NCI-H1694 (cell line): ENCODE data around the gene SOD3.

Experiments used
- DNase-seq: peaks from one replicate; lab custom pipeline; 2025; lab: John Stamatoyannopoulos, UW

SOD3 gene

DNA sequence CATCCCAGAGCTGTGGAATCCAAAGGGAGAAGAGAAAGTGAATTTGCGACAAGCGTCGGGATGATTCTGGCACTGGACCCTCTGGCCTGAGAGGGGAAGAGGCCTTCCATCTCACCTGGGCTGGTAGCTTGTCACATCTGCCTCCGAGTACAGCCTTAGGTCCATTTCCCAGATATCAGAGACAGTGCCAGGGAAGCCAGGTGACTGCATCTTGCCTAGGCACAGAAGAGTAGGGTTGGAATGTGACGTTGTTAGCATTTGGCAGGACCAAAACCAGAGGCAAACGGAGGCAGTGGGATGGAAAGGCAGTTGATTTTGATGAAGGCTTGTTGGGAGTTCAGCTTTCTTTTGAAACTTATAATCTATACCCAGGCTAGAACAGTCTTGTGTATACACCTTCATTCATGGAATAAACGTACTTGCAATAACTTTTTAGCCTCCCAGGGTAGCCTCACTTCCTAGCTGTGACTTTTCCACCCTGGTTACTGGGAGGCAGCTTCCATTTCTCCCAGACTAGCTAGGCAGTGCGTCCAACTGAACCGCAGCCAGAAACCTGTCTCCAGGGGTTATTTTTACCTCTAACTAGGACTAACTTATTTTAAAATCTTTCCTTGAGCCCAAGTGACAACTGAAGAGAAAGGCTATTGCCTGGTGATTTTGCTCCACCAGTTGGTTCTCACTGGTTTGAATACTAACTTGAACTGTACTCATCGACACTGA is 5.9 kb downstream of the SOD3 start:
- no peak for DNase-seq

DNA sequence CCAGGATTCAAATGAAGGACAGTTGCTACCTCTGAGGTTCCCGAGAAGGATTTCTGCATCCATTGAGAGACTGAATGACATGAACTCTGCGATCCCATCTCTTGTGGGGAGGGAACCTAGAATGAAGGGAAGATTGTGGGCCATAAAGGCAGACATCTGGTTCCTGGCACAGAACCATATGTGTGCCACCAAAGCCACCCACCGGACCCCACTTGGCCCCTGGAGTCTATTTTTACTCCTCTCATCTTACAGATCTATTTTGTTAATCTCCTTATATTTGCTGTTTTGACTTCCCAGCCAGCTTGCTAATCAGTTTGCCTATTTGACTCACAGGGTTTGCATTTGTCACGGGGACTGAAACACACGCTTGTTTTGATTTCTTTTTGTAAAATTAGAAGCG is 7.3 kb downstream of the SOD3 start:
- DNase-seq: no peak

DNA sequence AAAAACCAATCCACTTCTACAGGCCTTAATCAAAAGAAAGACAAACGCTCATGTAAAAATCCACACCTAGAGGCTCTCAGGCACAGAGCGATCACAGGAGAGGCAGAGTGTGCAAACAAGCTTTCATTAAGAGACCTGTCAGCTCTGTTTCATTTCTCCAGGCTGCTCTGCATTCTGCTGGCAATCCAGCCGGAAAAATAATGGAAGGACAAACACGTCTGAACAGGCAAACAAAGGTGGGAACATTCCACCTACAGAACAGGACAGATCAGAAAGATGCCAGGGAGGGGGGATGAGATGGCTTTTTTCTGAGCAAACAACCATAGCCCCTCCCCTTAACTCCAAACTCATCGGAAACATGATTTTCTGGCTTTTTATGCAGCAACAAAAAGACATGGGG is 9.7 kb downstream of the SOD3 start:
- DNase-seq: no peak

DNA sequence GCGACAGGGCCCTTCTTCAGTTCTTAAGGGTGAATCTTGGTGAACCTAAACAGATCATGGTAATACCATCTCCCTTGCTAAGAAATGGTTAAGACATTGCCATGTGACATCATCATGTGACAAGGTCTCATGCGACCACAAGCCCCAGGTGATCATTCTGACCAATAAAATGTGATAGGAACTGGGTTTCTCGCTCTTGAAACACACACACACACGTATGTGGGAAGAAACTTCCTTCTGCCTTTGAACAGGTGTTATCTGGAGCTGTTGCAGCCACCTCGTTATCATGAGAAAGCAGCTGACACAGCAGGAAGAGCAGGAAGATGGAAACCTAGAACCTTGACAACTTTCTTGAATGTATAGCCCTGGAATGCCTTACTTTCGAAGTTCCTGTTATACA is 10.2 kb downstream of the SOD3 start:
- DNase-seq: no peak

DNA sequence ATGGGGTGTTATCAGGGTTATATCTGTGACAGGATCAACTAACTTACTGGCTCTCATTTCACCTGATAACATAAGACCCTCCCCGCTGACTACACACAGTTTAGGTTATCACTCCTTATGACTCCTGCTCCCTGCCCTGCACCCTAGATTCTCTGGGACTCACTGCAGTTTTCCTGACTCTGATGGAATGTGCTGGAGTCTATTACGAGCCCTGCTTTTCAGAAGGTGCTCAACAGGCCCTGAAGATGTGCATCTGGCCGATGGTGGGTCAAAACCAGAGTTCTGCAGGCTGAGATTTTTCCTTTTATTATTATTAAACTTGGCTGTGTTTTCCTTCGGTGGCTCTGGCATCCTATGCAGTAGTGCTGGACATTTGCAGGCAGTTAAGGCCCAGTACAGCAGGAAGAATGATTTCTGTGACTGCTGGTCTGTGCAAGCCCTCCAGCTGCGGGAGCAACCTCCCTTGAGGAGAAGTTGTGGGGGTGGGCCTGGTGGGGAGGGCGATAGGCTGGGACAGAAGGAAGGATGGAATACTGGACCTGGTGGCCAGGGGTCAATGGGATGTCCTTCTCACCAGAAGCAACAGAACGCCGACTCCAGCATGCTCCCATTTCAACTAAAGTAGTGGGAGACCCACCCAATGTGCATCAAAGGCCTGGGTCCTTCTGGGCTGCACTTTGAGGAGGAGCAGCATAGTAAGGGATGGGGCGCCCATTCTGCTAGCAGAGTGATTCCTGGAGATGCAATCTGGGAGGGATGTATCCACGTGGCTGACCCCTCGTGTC is 11.0 kb downstream of the SOD3 start:
- no peak for DNase-seq

DNA sequence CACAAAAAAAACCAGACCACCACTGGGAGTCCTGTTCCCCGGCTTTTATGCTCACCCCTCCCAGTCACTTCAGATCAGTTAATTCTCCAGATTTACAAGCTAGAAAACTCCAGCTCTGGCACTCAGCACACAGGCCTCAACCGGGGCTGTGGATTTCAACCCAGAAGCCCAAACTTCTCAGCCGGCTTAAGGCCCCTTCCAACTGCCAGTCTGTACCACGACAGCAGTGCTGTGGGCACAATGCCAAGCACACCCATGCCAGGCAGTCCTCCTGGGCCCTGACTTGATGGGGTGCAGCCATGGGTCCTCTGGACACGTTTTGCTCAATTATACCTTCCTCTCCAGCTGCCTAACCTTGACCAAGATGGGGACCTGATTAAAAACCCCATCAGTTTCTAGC is 12.2 kb downstream of the SOD3 start:
- no peak for DNase-seq

DNA sequence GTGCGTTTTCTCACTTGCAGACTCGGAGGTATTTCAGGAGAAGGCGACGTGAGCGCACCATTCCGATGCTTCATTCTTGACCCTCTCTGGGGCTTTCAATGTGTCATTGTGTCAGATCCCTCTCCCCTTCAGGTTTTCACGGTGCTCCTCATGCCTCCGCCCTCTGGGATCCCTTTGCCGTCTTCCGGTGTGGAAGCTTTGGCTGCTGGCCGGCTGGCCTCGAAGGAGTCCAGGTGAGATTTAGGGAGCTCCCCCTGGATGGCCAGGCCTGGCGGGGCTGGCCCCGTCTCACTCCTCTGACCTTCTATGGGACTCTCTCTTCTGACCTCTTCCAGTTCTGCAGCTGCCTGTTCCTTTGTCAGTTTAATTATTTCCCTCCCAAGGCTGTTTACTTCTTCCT is 12.9 kb downstream of the SOD3 start:
- no peak for DNase-seq

DNA sequence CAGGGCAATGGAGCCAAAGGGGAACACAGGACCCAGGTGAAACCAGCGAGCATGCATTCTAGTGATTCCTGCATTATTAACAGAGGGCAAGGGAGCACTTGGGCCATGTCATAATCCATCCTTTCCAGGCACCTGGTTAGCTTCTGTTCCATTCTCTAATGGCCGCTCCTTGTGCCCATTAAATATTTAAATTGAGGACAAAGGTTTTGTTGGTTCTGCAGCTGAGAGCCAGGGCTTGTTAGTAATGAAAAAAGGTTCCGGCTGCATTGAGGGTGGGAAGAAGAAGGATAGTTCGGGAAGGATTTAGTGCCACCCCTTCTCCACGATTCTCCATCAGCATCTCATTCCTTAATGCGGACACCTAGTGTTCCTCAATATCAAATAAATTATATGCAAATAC is 13.6 kb downstream of the SOD3 start:
- no peak for DNase-seq

DNA sequence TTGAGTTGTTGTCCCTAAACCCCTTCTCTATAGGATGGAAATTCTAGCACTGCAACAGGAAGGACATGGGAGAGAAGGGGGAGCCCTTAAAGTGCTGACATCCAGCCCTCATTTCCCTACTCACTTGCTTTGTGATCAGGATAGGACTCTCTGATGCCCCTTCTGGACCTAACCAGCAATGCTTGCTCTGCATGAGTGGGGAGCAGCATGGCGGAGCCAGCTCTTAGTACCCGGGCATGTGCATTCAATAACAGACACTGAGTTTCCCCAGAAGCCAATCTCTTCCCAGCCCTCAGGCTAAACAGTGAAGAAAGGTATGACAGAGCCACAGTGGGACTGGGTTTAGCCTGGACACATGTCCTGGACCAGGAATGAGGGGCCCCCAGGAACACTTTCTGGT is 14.0 kb downstream of the SOD3 start:
- no peak for DNase-seq

DNA sequence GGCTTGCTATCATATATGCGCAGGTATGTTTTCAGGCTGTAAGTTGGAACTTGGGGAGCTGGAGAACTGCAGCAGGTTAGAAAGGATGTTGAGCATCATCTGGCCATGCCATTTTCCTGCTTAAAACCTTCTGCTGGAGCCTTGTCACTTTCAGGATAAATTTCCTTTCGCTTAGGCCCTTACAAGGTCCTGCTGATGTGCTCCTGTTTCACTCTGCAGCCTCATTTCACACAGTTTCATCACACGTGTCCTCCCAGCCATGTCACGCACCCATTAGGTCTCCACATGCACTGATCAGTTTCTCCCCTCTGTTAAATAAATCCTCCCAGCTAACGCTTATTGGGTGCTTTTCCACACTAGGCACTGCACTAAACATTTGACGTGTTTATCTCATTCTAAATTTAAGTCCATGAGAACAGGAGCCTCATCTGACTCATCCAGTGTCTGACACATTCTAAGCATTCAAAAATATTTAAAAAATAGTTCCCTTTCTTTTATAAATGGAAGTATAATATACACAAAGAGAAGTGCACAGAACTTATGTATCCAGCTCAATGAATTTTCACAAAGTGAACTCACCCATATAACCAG is 14.5 kb downstream of the SOD3 start:
- no peak for DNase-seq

DNA sequence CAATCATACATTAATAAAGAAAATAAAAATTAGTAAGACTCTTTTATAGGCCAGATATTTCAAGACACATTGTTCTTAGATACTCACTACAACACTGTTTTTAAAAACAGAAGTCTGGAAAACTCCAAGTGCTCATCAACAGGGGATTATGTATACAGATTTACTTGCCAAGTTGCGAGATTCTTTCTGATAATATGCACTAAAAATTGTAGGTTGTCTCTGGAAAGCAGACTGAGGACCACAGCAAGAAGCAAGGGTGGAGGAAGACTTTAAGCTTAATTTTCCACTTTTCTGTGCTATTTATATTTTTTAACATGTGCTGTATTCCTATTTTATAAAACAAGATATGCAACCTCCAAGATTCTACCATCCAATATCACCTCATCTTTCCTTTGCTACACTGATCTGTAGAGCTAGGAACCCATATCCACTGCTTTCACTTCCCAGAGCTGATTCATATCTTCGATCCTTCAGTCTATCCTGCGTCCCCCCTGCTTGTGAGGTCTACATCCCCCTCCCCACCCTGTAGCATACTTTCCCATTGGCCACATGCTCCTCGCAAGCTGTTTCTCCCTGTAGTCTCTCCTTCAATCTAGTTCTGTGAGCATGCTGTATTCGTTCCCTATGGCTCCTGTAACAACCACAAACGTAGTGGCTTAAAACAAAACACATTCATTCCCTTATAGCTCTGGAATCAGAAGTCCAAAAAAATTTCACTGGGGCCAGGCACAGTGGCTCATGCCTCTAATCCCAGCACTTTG is 15.7 kb downstream of the SOD3 start:
- no peak for DNase-seq

DNA sequence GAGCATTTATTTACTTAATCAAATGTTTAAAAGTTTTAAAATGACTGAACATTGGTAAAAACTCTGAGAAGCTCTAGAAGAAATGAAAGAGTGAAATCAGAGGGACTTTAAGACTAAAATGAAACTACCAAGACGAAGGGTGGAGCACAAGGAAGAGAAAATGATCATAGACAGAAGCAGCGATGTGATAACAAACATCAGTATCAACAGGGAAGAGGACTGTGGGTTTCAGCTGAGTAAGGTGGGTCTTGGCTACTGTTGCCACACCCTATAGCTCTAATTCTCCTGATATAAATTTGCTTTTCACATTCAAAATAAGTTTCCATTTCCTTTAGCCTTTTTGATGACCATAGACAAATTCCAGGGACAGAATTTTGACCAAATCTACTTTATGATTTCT is 18.4 kb downstream of the SOD3 start:
- no peak for DNase-seq

DNA sequence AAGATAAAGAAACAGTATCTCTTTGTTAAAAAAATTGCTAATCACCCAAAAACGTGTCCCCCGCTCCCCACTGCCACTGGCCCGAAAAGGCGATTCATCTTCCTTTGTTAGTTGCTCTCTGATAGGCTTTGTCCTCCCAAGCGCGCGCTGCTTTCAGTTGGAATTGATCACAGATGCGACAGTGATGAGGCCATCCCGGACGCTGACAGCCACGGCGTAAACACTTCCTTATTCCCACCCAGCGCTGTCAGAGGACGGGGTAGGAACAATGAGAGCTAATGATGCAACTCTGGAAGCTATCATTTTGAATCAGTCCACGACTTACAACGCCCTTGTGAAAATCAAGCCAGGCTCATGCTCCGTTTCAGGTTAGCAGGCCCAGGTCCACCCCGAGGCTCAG is 21.4 kb downstream of the SOD3 start:
- DNase-seq: no peak

DNA sequence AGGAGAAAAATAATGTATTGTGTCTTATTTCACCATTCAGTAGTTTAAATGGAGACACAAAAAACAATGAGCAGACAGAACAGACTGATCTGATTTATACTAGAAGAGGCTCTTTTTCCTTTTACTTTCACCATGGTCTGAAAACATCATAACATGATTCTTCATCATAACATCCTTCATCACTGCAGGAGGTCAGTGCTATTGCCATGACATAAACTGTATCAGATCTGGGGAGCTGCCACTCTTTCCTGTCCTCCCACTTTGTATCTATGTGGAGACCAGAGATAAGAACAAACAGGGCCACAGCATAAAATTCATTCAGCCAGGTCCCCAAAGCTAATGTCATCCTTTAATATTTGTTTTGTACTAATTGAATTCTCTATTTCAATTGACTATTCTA is 25.2 kb downstream of the SOD3 start:
- no peak for DNase-seq

DNA sequence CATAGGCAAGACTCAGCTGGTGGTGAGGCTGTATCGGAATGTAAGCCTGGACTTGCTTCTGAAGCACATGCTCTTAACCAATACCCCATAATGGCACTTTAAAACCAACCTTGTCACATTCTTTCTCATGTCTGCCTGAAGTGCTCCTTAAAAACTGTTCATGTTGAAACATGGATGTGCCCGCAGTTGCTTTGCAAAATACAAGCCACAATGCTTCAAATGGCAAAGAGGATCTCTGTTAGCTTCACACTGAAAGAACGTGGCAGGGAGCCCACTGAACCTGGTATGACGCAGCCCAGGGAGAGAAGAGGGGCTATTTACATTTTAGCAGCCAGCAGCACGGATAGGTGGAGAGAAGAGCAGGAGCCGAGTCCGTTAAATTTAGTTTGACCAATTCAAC is 29.3 kb downstream of the SOD3 start:
- no peak for DNase-seq

DNA sequence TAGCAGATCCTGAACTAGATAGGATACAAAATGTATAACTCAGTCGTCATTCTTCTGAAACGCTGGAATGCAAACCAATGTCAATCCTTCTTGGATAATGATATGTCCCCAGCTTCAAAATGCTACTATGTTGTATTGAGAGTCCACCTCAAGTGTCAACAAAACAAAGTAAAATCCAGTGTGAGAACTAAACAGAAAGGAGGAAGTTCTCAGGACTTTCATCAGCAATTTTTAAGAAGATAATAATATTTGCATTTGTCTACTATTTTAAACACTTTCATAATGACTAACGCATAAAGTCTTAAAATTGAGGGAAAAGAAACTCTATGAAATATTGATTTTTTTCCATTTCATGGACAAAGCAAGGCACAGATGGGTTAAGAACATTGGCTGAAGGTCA is 36.3 kb downstream of the SOD3 start:
- DNase-seq: no peak

DNA sequence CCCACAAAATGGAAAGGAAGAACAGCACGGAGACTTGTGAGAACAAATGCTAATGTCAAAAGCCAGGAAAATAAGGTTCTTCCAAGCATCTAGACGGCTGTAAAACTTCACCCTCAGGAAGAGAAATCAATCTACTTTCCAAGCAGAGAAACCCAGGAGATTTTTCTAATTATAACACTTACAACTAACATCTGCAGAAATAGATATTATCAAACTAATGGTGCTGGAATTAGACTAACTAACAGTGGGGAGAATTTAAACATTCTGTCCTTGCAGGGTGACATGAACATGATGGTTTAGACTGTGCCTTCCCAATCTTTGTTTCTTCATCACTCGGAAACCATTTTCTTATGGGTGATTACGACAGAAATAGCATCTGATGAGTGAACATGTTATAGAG is 40.3 kb downstream of the SOD3 start:
- no peak for DNase-seq

DNA sequence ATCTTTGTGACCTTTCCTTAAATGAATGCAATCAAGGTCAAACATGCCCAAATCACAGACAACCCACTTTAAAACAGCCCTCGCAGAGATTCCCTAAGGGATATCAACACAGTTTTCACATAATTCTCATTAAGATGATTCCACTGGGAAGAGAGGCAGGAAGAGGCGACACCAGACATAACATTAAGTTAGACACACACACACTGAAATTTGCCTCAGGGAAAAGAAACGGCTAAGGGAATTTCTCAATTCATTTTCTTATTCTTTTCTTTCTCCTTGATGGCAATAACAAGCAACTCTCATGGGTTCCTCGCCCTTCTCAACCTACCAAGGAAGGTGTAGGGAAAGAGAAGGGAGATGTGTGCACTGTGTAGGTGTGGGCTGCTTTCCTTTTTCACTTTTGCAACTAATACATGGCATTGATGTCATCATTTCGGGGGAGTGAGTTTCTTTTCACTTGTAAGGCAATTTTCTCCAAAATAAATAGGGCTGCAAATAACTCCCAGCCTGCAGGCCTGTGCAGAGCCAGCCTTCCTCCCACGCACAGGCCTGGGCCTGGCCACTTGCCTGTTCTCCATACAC is 41.4 kb downstream of the SOD3 start:
- DNase-seq: no peak

DNA sequence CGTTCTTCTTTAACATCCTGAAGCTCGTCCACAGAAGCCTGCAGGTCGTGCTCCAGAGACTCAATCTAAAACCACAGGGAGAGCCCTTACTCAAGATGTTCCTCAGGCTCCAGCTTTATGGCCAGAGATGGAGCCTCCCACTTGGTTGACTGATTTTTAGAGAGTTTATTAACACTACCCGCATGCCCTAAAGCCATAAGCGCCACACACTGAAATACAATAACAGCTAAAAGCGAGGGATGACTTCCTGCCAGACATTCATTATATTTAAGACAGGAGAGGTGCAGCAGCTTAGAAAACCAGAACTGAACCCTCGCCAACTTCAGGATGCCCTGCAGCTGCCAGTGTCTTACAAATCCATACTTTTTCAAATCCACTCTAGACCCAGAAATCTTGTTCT is 42.0 kb downstream of the SOD3 start:
- no peak for DNase-seq

DNA sequence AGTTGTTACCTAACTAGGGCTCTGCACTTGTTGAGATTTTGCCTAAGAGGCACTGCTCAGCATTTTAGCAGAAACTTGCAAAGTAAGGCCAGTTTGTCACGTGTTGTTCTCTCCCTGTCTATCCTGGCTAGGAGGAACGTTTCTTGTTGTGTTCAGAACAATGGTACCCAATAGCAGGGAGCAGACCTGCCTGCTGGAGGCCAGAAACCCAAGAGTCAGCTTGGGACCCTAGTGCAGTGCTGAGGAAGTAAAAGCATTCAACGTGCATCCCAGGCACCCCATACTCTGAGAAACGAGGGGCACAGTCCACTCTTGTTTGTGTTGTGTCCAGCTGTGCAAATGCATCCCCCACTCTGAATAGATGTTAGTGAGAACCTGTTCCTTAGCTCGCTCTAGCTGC is 42.4 kb downstream of the SOD3 start:
- no peak for DNase-seq

DNA sequence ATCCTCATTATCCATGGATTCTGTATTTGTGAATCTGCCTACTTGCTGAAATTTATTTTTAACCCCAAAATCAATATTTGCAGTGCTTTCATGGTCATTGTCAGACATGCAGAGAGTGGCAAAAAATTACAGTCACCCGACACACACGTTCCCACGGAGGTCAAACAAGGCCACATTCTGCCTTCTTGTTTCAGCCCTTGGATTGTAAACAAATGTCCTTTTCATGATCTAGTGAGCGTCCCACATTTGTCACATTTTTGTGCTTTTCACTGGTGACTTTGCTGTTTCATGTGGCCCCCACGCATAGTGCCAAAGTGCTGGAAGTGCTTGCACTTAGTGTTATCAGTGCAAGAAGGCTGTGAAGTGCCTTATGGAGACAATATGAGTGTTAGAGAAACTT is 45.0 kb downstream of the SOD3 start:
- DNase-seq: no peak

DNA sequence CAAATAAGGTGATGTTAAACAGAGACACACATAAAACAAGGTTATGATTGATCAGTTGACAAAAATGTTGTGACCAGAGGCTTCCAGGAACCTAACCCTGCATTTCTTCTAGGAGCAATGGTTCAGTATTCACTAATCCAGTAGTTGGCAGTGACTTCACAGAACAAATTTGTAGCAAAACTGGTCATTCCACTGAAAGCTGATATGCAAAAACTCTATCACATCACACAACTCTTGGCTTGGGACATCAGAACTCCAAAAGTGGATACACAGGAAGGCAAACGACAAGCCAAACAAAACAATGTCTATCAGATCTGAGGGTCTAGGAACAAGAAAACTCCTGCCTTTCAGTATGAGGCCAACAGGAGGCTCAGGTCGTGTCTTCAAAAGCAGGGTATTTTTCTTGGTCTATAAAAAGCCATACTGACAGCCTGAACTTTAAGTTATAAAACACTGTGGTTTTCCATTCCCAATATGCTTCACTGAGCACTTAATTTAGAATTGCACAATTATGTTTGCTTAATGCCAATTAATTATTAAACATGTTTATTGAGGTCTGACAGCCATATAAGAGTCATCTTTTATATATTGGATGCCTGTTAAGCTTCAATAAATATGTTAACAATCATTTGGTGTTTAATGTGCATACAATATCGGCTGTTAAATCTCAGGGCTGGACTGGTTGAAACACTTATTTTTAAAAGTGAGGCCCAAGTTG is 45.6 kb downstream of the SOD3 start:
- DNase-seq: no peak
